GM19035 (cell line): Measurements from ENCODE around the gene ABLIM2.

ENCODE experiments used
- ATAC-seq: cut with Tn5 transposase; IDR thresholded peaks from one replicate; pipeline ENCODE4 v1.9.1; 2021; ENCODE audit not compliant: unreplicated experiment

Gene ABLIM2

GRCh38 chr4:8159537-8160232 lies 1.1 kb upstream of the ABLIM2 start:
- no peak for ATAC-seq

DNA sequence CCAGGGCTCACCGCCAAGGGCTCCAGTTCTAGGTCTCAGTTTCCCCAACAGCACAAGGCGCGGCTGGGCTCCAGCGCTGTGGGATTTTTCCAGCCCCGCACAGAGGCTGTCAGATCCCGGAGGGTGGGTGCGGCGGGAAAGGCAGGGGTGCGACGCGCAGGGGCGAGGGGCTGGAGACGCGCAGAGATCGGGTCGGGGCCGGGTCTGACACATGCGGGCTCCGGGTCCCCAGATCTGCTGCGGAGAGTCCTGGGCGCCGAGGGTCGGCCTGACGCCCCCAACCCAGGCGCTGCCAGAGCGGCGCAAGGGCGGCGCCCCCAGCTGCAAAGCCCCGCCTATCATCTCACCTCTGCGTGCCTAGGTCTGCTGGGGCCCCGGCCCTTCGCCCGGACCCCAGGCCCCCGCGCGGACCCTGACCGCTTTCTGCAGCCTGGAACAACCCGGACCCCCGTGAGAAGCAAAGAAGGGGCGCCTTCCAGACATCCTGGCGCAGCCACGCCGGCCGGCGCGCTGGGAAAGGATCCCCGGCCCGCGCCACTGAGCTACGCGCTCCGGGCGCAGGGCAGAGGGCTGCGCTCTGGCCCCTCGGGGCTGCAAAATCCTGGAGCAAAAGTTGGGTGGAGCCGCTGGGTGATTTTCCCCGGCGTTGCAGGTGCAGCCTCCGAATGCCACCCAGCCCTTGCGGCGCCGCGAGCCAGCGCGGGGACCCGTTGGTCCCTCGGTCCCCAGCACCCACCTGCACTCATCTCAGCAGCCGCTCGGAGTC lies 486 bp downstream of the ABLIM2 start:
- no peak for ATAC-seq

- ATAC-seq: no peak
These were observed 1.1 kb downstream of the ABLIM2 start for GRCh38 chr4:8157496-8157895.

- no peak for ATAC-seq
These were observed 2.0 kb downstream of the ABLIM2 start for GRCh38 chr4:8156617-8157016.

GRCh38 chr4:8155660-8156421 lies 2.8 kb downstream of the ABLIM2 start:
- no peak for ATAC-seq

DNA sequence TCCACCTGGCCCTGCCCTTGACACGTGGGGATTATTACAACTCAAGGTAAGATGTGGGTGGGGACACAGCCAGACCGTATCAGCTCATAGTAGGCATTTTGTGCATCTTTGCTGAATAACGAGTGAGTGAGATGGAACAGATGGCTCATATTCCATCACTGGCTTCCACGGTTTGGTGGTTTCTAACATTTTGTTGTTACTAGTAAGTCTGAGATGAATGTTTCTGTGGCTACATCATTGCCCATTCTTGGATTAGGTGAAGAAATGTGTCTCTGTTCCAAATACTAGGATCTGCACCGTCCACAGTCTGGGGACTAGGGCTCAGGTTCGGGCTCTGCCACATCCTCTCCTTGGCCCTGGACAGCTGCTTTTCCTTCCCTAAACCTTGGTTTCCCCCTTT lies 3.6 kb downstream of the ABLIM2 start:
- ATAC-seq: no peak

- no peak for ATAC-seq
These were observed 5.2 kb downstream of the ABLIM2 start for GRCh38 chr4:8153441-8153840.

- no peak for ATAC-seq
These were observed 5.8 kb downstream of the ABLIM2 start for GRCh38 chr4:8152865-8153257.

GRCh38 chr4:8152090-8152864 lies 6.3 kb downstream of the ABLIM2 start:
- ATAC-seq: no peak

- ATAC-seq: no peak
These were observed 7.4 kb downstream of the ABLIM2 start for GRCh38 chr4:8151165-8151650.

DNA sequence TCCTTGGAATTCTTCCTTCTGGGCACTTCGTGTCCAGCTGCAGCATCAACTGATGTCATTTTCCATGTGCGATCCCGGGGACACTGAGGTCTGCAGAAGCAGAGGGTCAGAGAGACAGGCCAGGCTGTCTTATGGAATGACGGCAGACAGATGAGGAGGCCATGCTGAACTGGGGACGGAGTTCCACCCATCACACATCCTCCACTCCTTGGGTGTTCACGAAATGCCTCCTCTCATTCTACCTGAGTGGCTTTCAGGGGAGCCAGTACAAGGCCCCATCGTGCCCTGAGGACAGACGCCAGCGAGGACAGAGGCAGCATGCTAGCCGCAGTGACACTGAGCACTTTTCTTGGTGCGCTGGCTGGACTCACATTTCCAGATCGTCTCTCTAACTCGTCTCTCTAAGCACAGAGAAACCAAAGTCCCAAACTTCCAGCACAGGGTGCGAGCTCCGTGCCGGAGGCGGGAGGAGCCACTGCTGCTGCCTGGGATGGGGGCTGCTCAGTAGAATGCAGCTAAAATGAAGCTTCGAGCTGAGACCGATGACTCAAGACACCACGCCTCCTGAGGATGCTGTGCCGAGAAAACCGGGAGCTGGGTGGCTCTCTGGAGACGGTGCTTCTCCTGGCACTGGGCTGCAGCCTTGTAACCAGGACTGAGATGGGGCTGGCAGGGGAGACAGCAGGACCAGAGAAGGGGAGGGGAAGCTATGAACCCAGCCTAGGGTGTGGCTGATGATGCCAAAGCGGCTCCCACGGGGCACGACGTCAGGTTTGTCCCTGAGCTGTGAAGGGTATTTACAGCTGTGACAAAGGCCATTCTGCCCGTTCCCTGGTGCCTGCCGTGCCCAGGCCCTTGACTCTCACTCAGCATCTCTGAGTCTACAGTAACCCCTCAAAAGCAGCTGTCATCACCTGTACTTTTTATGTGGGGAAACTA lies 8.2 kb downstream of the ABLIM2 start:
- no peak for ATAC-seq

DNA sequence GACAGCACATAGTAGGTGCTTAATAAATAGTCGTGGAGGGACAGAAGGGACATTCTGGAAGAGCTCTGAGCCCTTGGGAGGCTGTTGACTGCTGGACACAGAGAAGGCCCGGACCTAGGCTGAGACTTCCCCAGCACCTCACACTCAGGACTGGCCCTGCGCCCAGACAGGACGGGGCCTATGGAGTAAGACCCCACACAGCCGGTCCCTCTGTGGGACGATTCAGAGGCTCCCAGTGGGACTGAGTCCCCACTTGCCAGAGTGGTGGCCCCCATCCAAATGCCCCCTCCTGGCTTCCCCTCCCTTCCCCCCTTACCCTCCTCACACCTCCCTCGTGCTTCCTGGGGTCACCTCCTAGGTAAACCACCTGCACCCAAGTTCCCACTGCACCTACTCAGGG lies 8.9 kb downstream of the ABLIM2 start:
- ATAC-seq: no peak

DNA sequence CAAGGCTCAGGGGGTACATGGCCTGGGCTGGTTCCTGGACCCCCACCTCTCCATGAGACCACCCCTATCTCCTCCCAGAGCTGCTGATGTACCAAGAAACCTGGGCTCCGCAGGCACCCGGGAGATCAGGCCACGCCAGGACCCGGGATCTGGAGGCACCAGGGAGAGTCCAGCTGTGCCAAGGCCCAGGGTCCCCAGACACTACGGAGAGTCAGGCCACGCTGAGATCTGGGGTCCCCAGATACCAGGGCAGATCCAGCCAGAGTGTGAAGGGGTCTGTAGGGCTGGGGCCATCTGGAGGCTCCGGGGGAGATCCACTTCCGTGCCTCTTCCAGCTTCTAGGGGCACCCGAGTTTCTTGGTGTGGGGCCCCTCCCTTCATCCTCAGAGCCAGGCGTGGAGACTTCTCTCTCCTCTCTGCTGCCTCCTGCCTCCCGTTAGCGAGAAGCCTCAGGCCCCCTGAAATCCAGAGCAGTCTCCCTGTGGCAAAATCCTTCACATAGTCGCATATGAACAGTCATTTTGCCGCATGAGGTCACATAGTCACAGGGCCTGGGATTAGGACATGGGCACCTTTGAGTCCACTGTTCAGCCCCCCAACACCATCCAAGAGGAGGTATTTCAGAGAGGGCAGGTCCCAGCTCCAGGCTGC lies 9.7 kb downstream of the ABLIM2 start:
- no peak for ATAC-seq

GRCh38 chr4:8148159-8148558 lies 10.5 kb downstream of the ABLIM2 start:
- ATAC-seq: no peak

DNA sequence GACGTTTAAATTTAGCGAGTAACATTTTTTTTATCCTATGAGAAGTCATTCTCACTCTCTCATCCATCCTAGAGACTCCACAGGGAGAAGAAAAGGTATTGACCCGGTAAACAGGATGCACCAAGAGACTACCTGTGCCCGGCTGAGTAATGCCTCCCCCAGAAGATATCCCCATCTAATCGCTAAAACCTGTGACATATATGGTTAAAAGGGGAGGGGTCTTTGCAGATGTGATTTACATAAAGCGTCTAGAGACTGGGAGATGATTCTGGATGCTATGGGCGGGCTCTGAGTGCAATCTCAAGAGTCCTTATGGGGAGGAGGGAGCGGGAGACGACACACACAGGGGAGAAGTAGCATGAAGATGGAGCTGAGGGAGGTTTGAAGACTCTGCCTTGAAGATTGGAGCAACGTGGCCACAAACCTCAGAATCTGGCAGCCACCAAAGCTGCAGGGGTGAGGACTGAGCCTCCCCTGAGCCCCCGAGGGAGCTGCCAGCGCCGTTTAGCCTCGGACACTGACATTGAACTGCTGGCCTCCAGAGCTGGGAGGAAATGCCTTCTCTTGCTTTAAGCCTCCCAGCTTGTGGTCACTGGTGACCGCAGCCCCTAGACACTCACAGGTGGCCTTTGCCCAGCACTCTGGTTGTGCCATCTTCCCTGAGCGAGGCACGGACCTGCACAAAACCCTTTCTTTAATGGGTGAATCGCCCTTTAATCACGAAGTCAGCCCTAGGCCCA lies 11.2 kb downstream of the ABLIM2 start:
- no peak for ATAC-seq

DNA sequence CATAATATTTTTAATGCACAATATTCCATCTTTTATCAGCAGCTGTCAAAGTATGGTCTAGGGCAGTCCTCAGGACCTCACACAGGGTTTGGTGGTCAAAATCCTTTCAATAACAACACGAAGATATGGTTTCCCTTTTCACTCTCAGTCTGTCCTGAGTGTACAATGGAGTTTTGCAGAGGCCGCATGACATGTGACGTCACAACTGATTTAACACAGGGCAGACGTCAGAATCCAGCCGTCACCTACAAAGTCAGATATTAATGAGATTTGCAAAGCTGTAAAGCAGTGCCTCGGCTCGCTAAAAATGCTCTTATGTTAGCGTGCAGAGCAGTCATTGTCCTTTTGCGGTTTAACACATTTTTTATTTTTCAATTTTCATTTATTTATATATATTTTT lies 12.5 kb downstream of the ABLIM2 start:
- ATAC-seq: no peak

DNA sequence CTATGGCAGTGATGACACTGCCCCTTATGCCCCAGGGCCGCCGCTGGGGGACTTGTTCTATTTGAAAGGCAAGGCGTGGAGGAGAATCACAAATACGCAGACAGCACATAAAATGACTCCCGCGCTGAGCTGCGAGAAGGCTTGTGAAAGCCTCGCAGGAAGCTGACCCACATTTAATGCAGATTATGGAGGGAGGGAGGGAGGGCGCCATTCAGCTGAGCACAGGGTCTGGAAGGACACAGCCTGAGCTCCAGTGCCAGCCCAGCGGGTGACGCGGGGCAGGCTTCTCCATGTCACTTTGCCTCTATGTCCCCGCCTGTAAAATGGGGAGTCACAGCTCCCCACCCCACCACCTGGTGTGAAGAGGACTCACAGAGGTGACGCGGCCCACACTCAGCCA lies 14.3 kb downstream of the ABLIM2 start:
- ATAC-seq: no peak

GRCh38 chr4:8143392-8144140 lies 15.0 kb downstream of the ABLIM2 start:
- no peak for ATAC-seq
